ENCODE data around the gene PLA2G4B. TPM values are rescaled to one million over a fixed set of nuclear protein-coding genes. Genes with fewer than 3 reads are reported as not detected.

Gene PLA2G4B
- total and polyA plus RNA-seq, 2 of the 8 experiments (the other 6 are each of a cell fraction or from before 2014, with no cell fraction given): 4.2 to 9.2 TPM

DNA sequence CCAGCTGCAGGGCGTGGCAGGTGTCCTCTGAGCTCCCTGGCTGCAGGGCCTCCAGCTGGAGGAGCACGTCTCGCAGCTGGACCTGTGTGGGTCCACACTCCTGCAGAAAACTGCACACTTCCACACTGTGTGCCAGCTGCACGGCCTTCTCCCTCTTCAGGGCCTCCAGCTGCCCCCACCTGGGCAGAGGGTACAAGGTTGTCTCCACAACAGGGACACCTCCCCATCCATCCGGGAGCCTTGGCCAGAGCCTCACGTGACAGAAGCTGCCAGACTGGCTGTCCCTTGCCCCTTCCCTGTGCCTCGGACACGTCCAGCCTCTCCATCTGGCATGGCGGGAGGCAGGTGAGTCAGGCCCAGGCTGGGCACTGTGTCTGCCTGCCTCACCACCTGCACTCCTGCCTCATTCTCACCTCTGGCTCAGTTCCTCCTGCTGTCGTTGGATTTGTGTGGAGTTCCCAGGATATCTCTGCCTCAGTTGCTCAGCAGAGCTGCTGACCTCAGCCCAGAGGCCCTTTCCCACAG, 40.7 kb downstream of the PLA2G4B start:
- Histone ChIP-seq H3K23ac (ENCODE audit: insufficient read length) (no peak overlapping the region), H2AFZ (ENCODE audit: low read length) (no peak overlapping the region), H3K9ac (replicated peaks in 1 of 4; ENCODE audit: extremely low read depth in 1 of 4, low read depth in 3 of 4, low read length in 3 of 4) (no peak overlapping the region; a peak in 1 of 7 replicates), H3K27me3 (replicated peaks in 1 of 4; ENCODE audit: control insufficient read depth in 3 of 4, extremely low read depth in 1 of 4, insufficient read depth in 3 of 4, low read length in 3 of 4) (peaks cover 21 to 36% (median 31%) of the 10 kb centered on the region in 4 experiments), H3K4me2 (ENCODE audit: insufficient read depth in 1 of 2, low read depth in 2 of 2, low read length in 2 of 2) (no peak overlapping the region), H2AK5ac (ENCODE audit: low read depth, low read length) (0 out of 2 replicates have a peak overlapping the region, but pooled peaks have one; percentile 24), H3K18ac (ENCODE audit: extremely low read depth, low read length) (no peak overlapping the region), H2BK20ac (ENCODE audit: low read length) (no peak overlapping the region), H4K8ac (ENCODE audit: extremely low read depth, insufficient read depth, low read length) (no peak overlapping the region), H3K4me1 (replicated peaks in 1 of 4; ENCODE audit: control insufficient read depth in 3 of 4, insufficient read depth in 4 of 4, low read length in 3 of 4) (peaks cover 0 to 9% (median 4%) of the 10 kb centered on the region in 4 experiments; a peak in 5 of 7 replicates), H3K79me2 (ENCODE audit: control insufficient read depth in 1 of 2, insufficient read depth in 2 of 2, low read length in 2 of 2) (no peaks in the 10 kb centered on the region), H2BK5ac (ENCODE audit: low read depth, low read length) (no peak overlapping the region), H3K56ac (replicated peaks; ENCODE audit: insufficient read length, low read depth, low read length) (no peak overlapping the region), H3K4me3 (ENCODE audit: extremely low read depth in 1 of 4, insufficient read depth in 2 of 4, low read depth in 3 of 4, low read length in 4 of 4) (no peak overlapping the region), H3K79me1 (ENCODE audit: low read depth, low read length) (no peaks in the 10 kb centered on the region), H3K27ac (ENCODE audit: low read depth, low read length) (no peak overlapping the region), H3K23me2 (ENCODE audit: low read depth, low read length) (peaks cover 4% of the 10 kb centered on the region; the same call in 1 of the 2 replicates), H3K4ac (replicated peaks; ENCODE audit: insufficient read length, low read depth, low read length) (no peak overlapping the region), H2BK15ac (ENCODE audit: low read length) (no peak overlapping the region), H4K91ac (replicated peaks; ENCODE audit: insufficient read length, low read length) (no peak overlapping the region), H3K36me3 (ENCODE audit: control insufficient read depth in 2 of 4, insufficient read depth in 4 of 4, low read length in 3 of 4) (no peaks in the 10 kb centered on the region), H2BK12ac (ENCODE audit: low read depth, low read length) (no peak overlapping the region), H3K14ac (ENCODE audit: insufficient read length) (no peak overlapping the region), H4K20me1 (replicated peaks in 1 of 2; ENCODE audit: control insufficient read depth in 1 of 2, insufficient read depth in 2 of 2, low read length in 2 of 2) (peaks cover 0 to 2% of the 10 kb centered on the region in 2 experiments), H4K5ac (ENCODE audit: insufficient read length, low read depth, low read length) (no peak overlapping the region), H2BK120ac (replicated peaks; ENCODE audit: low read depth, low read length) (no peak overlapping the region), H3K9me3 (ENCODE audit: insufficient read depth in 2 of 2, low read depth in 1 of 2, low read length in 1 of 2) (no peaks in the 10 kb centered on the region)
- CTCF ChIA-PET (ENCODE audit: partially characterized antibody): interaction anchor here (0.5 to 7.9 kb wide), 8 partner anchors 13 to 1019 kb away, joined by 3 to 58 read pairs (median 4); partner anchors contain the start of gene MAPKBP1
- POLR2A ChIA-PET (ENCODE audit: partially characterized antibody): interaction anchor here (0.8 to 1.4 kb wide), 2 partner anchors 15 to 26 kb away, joined by 4 to 6 read pairs; no protein-coding TSS in a partner anchor
- DNase-seq (ENCODE audit: low read depth in 1 of 2, low spot score in 2 of 2): no peak
- FAIRE-seq: no peak
- no peak for TF ChIP-seq TBP (IDR thresholded peaks at IDR 0.05; ENCODE audit: low read depth, low read length)
- TF ChIP-seq BRCA1 (IDR thresholded peaks at IDR 0.05; ENCODE audit: low read depth, low read length): no peak
- TF ChIP-seq, protein P1, sequence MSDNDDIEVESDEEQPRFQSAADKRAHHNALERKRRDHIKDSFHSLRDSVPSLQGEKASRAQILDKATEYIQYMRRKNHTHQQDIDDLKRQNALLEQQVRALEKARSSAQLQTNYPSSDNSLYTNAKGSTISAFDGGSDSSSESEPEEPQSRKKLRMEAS (IDR thresholded peaks at IDR 0.05): no peak
- no peak for TF ChIP-seq BACH1 (IDR thresholded peaks at IDR 0.05; ENCODE audit: low read length)
- no peak for TF ChIP-seq RFX5 (IDR thresholded peaks at IDR 0.05; ENCODE audit: borderline replicate concordance, low read depth, low read length)
- no peak for TF ChIP-seq ASH2L (IDR thresholded peaks at IDR 0.05; ENCODE audit: low read length)
- no peak for TF ChIP-seq MAFK (IDR thresholded peaks at IDR 0.05; ENCODE audit: low read depth, low read length)
- no peak for TF ChIP-seq KDM4A (IDR thresholded peaks at IDR 0.05; ENCODE audit: low read depth, low read length, severe bottlenecking)
- TF ChIP-seq ZNF274 (IDR thresholded peaks at IDR 0.05; ENCODE audit: borderline replicate concordance, extremely low read depth, low read length): no peak
- TF ChIP-seq SP2 (IDR thresholded peaks at IDR 0.05; ENCODE audit: low read length): no peak
- TF ChIP-seq CBX5 (IDR thresholded peaks at IDR 0.05; ENCODE audit: low read depth, low read length): no peak
- TF ChIP-seq JUN (IDR thresholded peaks at IDR 0.05; ENCODE audit: low read depth, low read length): no peak
- TF ChIP-seq EGR1 (IDR thresholded peaks at IDR 0.05; ENCODE audit: borderline replicate concordance, low read depth, low read length): no peak
- no peak for TF ChIP-seq RXRA (IDR thresholded peaks at IDR 0.05; ENCODE audit: insufficient read depth, low read depth, low read length)
- WGBS, 2 experiments (ENCODE audit: extremely low coverage in 1 of 2, insufficient coverage in 1 of 2, insufficient read length in 1 of 2, insufficient replicate concordance in 2 of 2, low coverage in 1 of 2, low lambda C conversion rate in 2 of 2, missing lambda C conversion rate in 1 of 2): 91% methylated on average over 10 of the region's 10 CpGs; no CpG with 5 or more reads in 1 of the 2 experiments
